GM21723 (cell line): Measurements from ENCODE around the gene LUZP1.

ENCODE experiments used
- ATAC-seq: cut with Tn5 transposase; IDR thresholded peaks from one replicate; pipeline ENCODE4 v1.9.1; 2021; ENCODE audit warnings: mild to moderate bottlenecking, moderate library complexity; ENCODE audit not compliant: unreplicated experiment

LUZP1 gene

DNA sequence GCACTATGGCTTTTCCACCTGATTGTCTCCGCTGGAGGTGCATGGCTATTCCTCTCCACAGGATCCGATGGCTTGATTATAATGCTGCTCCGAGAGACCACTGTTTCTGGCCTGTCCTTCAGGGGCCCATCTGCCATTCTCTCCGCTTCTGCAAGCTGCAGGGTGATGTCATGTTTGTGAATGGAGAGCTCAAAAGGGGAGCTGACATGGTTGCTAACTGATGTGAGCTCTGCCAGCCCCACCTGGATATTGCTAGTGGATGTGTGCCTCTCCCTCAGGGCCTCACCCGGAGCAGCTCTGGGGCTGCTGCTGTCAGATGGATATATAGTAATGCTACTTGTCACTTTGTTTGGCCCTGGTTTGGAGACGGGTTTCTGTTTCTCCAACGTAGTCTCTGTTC, 77.1 kb downstream of the LUZP1 start:
- ATAC-seq, result no peak

DNA sequence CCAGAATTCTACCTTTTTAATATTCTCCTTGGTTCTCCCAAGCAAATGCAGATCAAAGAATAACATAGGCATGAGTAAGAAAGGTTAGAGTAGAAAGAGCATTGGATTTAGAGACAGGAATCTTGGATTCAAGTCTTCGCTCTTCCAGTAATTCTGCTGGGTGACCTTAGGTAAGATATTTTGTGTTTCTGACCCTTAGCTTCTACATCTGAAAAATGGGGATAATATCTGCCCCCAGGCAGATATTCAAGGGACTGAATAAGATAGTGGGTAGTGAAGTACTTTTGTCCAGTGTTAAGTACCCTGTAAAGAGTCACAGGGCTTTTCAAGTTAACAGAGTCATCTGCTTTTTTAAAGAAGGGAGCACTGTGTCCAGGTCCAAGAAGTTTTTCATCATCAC, 78.6 kb downstream of the LUZP1 start:
- no peak for ATAC-seq

DNA sequence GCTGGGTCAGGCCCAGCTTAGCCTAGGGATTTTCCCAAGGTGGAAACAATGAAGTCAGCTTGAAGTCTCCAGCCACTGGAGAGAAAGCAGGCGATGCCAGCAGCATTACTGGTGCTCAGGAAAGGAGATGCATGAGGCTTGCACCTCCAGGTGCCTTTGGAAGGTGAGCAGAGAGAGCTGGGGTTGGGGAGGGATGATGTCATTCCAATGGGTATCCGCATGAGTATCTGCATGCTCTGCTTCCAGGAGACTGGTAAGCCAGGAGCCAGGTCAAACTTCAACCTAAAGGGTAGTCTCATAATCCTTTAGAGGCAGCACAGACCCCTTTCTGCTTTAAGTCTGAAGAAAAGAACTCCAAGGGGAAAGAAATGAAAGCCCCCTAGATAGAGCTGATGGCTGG, 80.6 kb downstream of the LUZP1 start:
- no peak for ATAC-seq

- ATAC-seq, result no peak
Observed at GRCh38 chr1:23085696-23086095, 83.0 kb downstream of the LUZP1 start.

GRCh38 chr1:23084880-23085279, 83.8 kb downstream of the LUZP1 start:
- no peak for ATAC-seq

- no peak for ATAC-seq
Observed at GRCh38 chr1:23083714-23084480, 84.8 kb downstream of the LUZP1 start.

DNA sequence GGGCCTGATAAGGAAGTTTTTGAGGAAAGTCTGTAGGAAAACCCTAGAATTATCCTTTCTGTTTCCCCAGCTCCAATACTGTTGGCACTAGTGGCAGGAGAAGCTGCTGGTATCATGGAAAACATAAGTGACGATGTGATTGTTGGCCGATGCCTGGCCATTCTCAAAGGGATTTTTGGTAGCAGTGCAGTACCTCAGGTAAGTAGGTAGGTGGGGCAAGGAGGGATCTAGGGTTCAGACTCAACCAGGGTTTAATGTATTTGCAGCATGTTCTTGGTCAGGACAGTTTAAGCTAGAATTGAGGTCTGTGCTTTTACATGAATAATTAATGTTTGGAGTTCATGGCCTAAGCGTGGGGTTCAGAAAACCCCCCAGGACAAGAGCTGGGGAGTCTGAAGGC, 87.3 kb downstream of the LUZP1 start:
- ATAC-seq, result no peak

DNA sequence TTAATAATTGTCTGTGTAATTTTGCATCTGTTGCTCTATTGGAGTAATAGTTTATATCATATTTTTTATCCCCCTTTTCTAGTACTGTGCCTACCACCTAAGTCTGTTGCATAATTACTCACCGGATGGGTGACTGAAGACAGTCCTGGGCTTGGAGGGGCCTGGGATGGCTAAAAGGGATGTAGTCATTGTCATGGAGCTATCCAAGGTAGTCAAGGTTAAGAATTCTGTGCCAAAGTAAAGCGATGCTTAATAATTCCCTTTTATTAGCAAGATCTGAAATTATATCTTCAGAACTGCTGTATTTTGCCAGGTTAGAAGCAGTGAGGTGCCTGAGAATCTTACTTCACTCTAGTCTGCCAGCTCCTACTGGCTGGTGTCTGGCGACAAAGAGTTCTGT, 87.8 kb downstream of the LUZP1 start:
- no peak for ATAC-seq

GRCh38 chr1:23079025-23079424, 89.6 kb downstream of the LUZP1 start:
- ATAC-seq, result no peak

DNA sequence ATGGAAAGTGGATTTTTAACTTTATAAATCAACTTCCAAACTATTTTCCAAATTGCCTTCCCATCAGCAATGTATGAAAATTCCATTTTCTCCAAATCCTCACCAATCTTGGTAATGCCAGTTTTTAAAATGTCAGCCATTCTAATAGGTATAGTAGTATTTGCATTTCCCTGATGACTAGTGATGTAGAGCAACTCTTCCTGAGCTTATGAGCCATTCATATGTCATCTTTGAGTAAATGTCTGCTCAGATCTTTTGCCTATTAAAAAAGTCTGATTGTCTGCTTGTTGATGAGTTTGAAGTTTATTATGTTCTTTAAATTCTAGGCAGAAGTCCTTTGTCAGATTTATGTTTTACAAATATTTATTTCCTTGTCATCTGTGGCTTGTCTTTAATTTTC, 94.6 kb downstream of the LUZP1 start:
- no peak for ATAC-seq

GRCh38 chr1:23069675-23070074, 99.0 kb downstream of the LUZP1 start:
- no peak for ATAC-seq

DNA sequence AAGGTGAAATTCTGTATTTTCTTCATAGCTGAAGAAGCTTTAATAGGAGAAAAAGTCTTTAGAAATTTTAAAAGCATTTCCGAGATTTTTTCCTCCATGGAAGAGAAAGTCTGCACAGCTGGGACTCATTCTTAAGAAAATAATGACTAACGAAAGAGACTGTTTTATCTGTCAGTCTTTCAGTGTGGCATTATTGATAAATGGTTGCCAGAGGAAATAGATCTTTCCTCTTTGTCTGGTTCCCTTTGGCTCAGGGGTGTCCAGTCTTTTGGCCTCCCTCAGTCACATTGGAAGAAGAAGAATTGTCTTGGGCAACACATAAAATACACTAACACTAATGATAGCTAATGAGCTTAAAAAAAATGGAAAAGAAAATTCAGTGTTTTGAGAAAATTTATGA, 99.5 kb downstream of the LUZP1 start:
- ATAC-seq, result no peak

DNA sequence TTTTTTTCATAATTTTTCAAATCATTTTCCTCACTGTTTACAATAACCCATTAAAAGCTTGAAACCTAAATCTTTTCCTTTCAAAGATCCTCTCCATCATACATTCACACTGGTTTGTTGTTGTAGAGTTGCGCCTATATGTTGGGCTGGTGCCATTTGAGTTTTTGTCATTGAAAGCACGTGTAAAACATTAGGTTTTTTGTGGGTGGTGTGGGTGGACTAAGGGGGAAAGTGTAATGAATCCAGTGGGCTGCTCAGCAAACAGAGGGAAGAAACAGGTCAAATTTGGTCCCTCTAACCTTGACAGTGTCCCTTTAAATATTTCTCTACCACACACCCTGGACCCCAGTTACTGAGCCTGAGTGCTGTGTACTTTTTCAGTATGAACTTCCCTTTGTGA, 102.6 kb downstream of the LUZP1 start:
- ATAC-seq, result no peak

- ATAC-seq, result no peak
Observed at GRCh38 chr1:23065385-23065784, 103.3 kb downstream of the LUZP1 start.

DNA sequence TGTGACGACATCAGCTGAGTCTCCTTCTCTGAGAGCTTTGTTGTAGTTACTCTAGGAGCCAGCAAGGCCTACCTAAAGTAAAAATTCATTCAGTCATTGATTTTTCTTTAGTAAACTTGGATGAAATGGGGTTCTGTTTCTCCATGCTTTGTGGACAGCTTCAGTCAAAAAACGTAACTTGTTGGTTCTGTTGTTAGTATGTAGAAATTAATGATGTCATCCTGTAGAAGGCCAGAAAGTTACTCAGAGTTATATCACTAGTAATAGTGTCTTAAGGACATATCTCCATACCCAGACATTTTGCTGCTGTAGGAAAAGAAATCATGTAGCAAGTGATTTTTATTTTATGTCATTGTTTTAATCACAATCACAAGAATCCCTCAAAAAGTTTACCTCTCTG, 106.4 kb downstream of the LUZP1 start:
- ATAC-seq, result no peak

DNA sequence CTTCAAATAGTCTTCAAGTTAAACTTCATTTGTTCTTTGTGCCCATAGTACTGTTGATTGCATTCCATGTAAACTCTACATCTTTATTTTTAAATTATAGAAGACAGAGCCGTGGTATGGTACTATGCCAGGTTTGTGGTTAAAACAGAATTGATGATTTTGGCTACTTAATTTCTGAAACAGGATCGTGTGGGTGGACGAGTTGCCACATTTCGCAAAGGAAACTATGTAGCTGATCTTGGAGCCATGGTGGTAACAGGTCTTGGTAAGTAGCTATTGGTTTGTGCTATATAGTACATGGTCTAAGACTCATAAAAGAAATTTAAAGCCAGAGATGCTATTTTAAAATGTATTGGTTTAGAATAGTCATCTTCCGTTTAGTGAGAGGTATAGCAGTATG, 111.4 kb downstream of the LUZP1 start:
- ATAC-seq, result no peak

- ATAC-seq, result no peak
Observed at GRCh38 chr1:23051290-23051909, 117.3 kb downstream of the LUZP1 start.

DNA sequence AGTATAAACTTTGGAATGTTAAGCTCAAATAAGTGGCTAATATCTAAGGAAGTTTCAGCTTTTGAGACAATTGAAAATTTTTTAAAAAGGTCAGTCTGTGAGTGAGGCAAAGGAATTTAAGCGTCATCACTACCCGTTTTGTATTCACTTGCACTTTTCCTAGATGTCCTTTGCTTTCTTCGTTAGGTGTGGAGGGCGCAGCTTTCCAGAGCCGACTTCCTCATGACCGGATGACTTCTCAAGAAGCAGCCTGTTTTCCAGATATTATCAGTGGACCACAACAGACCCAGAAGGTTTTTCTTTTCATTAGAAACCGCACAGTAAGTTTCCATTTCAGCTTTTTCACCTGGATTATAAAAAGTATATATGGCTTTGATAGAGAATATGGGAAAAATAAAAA, 118.5 kb downstream of the LUZP1 start:
- no peak for ATAC-seq

- ATAC-seq, result no peak
Observed at GRCh38 chr1:23044035-23044434, 124.6 kb downstream of the LUZP1 start.

- ATAC-seq, result no peak
Observed at GRCh38 chr1:23040509-23040908, 128.1 kb downstream of the LUZP1 start.

GRCh38 chr1:23039308-23039826, 129.3 kb downstream of the LUZP1 start:
- no peak for ATAC-seq

- no peak for ATAC-seq
Observed at GRCh38 chr1:23037081-23037740, 131.4 kb downstream of the LUZP1 start.
